HG03060 (cell line): Measurements from ENCODE around the gene SORBS2.

Source experiments
- ATAC-seq: cut with Tn5 transposase; IDR thresholded peaks from one replicate; pipeline ENCODE4 v1.9.1; 2021; ENCODE audit warnings: low read depth, moderate number of reproducible peaks; ENCODE audit not compliant: unreplicated experiment

Gene SORBS2

GRCh38 chr4:185836241-185837084 lies 24.5 kb upstream of the SORBS2 start:
- no peak for ATAC-seq

- ATAC-seq = no peak
Observed at GRCh38 chr4:185835814-185836213, 23.8 kb upstream of the SORBS2 start.

DNA sequence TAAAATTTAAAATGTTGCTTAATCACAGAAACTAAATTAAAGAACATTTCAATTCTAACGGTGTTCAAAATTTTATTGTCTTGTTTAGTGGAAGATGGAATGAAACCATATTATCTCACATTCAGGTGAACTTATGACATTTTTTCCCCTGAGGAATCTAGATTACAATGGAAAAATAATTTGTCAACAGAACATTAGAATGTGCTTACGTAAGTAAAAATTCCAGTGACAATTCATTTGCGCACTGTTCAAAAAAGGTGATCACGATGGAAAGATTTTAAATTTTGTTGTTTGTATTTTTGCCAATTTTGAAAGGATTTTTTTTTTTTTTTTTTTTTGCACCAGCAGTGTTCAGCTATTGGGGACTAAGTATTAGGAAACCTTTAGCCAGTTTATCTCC lies 23.3 kb upstream of the SORBS2 start:
- no peak for ATAC-seq

DNA sequence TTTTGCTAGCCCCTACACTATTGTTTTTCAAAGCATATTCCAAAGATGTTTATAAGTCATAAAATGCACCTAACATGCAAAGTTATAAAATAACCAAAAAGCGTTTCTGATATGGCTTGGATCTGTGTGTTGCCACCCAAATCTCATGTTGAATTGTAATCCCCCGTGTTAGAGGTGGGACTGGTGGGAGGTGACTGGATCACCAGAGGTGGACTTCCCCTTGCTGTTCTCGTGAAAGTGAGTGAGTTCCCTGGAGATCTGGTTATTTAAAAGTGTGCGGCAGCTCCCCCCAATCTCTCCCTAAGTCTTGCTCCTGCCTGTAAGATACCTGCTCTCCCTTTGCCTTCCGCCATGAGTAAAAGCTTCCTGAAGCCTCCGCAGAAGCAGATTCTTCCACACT lies 22.8 kb upstream of the SORBS2 start:
- no peak for ATAC-seq

- ATAC-seq = no peak
Observed at GRCh38 chr4:185834088-185834487, 22.1 kb upstream of the SORBS2 start.

- no peak for ATAC-seq
Observed at GRCh38 chr4:185833055-185833598, 21.1 kb upstream of the SORBS2 start.

DNA sequence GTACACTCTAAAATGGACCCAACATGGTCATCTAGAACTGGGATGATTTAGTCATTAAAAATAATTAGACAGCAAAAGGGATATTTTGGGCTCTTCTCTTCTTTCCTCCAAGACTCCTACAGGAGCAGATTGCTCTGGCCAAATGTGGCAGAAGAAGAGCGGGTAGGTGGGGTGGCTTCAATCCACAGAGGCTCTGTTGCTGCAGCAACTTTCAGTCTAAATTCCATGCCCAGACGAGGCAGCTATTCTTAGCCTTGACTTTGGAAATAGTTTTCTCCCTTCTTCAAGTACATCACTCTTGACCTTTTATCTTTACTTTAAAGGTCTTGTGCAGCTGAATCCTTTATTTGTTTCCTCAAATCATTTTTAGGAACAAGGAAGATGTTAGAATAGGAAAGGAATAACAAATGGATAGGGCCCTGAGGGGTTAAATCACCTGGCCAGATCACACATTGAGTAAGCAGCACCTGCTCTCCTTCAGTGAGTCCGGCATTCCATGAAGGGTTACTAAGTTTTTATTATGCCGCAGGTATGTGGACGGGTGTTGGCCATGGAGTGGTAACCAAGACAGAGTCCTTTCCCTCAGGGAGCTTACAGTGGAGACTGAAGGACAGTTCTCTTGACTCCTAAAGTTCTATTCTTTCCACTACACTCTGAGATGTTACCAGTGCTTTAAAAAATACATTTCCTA lies 19.3 kb upstream of the SORBS2 start:
- ATAC-seq = no peak

GRCh38 chr4:185830263-185830994 lies 18.4 kb upstream of the SORBS2 start:
- ATAC-seq = no peak

DNA sequence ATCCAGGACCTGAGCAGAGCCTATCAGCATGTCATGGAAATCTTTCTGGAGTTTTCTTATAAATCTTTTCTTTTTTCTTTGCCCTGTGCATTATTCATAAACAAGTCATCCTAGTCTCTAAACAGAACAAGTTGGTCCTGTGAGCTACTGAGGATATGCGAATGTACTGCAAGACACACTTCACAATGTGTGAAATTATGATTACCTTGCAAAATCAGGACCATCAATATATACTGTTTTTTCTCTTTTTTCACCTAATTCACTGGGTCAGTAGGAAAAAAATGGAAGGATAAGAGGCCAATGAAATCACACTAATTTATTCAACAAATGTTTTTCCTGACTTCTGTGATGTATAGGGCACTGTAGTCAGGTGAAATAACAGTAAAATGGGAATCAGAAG lies 14.4 kb upstream of the SORBS2 start:
- no peak for ATAC-seq

DNA sequence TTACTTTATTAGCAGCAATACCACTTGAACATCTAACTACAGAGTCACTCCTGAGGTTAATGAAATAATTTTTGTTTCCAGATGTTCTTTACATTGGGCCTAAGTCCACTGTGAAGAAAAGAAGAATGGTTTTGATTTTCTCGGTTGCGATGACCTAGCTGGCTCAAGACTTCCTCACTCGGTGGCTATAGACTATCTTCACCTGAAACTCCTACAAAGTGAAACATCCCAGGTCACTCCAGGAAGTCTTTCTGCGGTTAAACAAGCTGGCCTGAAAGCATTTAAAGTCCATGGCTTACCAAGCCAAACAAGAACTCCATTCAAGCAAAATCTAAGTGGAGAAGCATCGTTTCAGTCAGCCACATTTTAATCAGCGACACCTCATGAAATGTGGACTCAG lies 13.7 kb upstream of the SORBS2 start:
- ATAC-seq = no peak

DNA sequence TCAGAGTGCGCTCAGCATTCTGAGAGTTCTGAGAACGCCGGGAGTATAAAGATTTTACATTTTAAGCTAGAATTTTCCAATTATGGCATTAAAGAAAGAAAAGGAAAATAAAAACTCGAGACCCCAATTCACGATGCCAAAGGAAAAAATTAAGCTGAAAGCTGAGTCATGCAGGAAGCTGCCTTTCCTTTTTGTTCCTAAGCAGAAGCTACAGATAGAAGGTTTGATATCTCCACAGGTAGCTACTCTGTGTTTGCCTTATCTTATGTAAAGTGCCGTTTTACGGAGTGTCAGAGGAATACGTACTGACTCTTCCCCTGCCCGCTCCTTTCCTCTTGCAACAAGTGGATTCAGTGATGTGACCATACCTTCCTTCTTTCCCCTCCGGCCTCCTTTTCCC lies 10.8 kb upstream of the SORBS2 start:
- ATAC-seq = no peak

DNA sequence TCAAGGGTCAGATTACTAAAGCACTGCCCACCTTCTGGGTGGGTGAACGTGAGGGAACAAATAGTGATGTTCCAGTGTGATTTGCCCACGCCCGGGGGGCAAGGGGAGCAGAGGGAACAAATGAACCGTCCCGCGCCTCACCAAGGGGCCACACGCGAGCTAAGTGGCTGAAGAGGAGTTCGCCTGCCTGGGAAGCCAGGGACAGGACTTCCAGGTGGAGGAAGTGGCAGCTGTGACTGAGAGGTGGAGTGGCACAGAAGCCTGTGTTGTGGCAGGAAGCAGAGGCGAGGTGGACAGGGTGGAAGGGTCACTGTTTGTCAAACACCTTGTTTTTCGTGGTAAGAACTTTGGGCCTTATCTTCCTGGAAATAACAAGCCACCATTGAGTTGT lies 9.0 kb upstream of the SORBS2 start:
- ATAC-seq = no peak

- no peak for ATAC-seq
Observed at GRCh38 chr4:185820146-185821028, 8.4 kb upstream of the SORBS2 start.

DNA sequence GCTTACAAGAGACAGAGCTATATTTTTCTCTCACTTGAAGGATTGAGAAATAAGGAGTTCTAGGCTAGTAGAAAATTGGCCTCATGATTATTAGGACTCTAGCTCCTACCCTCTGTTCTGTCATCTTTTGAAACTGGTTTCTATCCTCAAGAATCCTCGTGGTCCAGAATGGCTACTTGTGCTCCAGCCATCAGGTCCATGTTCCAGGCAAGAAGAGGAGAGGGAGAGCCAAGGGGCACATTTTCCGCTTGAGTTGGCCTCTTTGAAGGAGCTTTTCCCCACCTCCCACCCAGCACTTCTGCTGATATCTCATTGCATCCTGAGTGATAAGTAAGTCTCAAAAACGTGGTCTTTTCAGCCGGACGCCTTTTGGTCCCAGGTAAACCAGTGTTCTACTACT lies 7.2 kb upstream of the SORBS2 start:
- no peak for ATAC-seq

DNA sequence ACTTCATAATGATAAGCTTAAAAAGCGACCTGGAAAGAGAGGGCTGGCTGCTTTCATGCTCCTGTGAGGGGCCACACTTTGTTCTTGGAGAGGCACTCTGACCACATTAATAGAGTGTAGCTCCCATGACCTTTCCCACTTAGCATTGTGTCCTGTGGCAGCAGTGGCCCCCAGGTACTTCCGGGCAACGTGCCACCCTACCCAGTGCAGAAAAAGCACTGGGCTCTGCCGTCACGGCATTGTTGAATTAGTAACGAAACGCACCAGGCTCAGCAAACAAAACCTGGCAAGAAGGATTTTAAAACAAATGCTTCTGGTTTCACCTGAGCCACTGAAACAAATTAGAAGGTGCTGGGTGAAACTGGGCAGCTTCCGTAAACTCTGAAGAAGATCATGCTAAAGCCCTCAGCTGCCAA lies 5.4 kb upstream of the SORBS2 start:
- ATAC-seq = no peak

DNA sequence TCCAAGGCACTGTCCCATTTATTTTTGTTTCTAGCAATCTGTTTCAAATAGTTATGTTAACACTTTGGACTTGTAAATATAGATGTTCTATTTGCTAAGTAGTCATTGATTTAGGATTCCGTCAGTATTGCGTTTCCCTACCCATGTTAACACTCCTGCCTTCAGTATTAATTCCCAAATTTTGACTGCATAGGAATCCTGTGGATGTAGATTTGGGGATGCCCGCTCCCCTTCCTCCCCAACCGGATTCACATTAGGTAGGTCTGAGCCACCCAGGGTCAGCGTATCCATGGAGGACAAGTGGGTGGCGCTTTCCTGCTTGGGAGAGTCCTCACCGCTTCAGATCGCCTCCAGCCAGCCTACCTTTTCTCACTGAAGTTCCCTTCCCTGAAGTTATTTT lies 1.1 kb upstream of the SORBS2 start:
- ATAC-seq = no peak

DNA sequence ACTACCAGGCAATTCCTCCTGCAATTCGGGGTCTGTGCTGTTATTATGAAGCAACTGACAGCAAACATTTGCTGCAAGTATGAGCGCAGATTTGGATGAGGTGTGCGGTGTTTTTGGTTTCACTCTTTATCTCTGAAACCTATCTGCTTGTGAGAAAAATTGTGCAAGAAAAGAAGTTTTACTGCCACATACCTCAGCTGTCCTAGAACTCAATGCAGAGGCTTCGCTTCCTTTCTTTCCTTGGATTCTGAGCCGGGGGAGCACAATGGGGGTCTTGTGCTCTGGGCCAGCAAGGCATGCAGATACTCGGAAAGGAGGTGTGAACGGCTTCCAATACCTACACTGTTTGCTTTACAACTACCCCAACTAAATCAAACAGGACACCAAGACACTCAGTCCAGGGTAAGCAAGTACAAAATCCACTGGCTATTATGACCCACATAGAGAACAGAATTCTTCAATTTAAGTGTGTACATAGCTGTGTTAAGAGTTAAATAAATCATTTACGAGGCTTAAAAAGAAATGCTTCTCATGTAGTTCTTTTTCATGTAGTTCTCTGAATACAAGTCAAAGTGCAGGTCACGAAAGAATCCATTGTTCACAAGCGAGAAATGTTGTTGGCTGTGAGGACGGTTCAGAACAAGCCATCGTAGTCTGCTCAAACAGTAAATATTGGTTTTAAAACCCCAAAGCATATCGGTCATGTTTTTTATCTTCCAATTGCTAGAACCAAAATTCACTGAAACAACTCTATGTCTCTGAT lies 1.1 kb downstream of the SORBS2 start:
- ATAC-seq = no peak

GRCh38 chr4:185809533-185810071 lies 2.4 kb downstream of the SORBS2 start:
- no peak for ATAC-seq

- ATAC-seq = no peak
Observed at GRCh38 chr4:185809121-185809520, 2.9 kb downstream of the SORBS2 start.
